GM23338 (cell line): ENCODE measurements around the gene RASA3. TPM values are rescaled to one million over a fixed set of nuclear protein-coding genes. Genes with fewer than 3 reads are reported as not detected.

Source experiments
- ATAC-seq: fragments of 200-7000 bp; cut with Tn5 transposase; 3 replicates; pipeline ENCODE4 v1.9.1; 2020
- DNase-seq: peaks from one replicate; pipeline ENCODE4 v3.0.0-alpha.2; 2015; ENCODE audit warnings: low spot score
- H2AFZ ChIP-seq: fragments of 200-600 bp; sonication (generic); 2 replicates; pipeline ENCODE4 v1.8.0; 2016; ENCODE audit warnings: antibody characterized with exemption, mild to moderate bottlenecking, moderate library complexity
- H3F3A ChIP-seq: fragments of 200-600 bp; sonication (generic); replicated peaks from 2 replicates; pipeline ENCODE4 v1.8.0; 2017; ENCODE audit warnings: antibody characterized with exemption, mixed run types, low read depth
- H3K27ac ChIP-seq: fragments of 200-600 bp; sonication (generic); 2 replicates; pipeline ENCODE4 v1.6.1; 2016; ENCODE audit warnings: low read depth
- H3K27me3 ChIP-seq: fragments of 200-600 bp; sonication (generic); 2 replicates; pipeline ENCODE4 v1.8.0; 2016; ENCODE audit warnings: mild to moderate bottlenecking, mixed run types, moderate library complexity; ENCODE audit not compliant: insufficient read depth
- H3K36me3 ChIP-seq: fragments of 200-600 bp; sonication (generic); 2 replicates; pipeline ENCODE4 v1.8.0; 2016; ENCODE audit warnings: mild to moderate bottlenecking; ENCODE audit not compliant: insufficient read depth
- H3K4me1 ChIP-seq: fragments of 200-600 bp; sonication (generic); 2 replicates; pipeline ENCODE4 v1.8.0; 2016; ENCODE audit warnings: mild to moderate bottlenecking, moderate library complexity; ENCODE audit not compliant: insufficient read depth
- H3K4me2 ChIP-seq: fragments of 200-600 bp; sonication (generic); 2 replicates; pipeline ENCODE4 v1.7.1; 2017; ENCODE audit warnings: mixed run types
- H3K4me3 ChIP-seq: fragments of 200-600 bp; sonication (generic); 2 replicates; pipeline ENCODE4 v1.6.1; 2016; ENCODE audit warnings: mixed run types
- H3K79me2 ChIP-seq: fragments of 200-600 bp; sonication (generic); replicated peaks from 2 replicates; pipeline ENCODE4 v1.8.0; 2017; ENCODE audit warnings: mild to moderate bottlenecking; ENCODE audit not compliant: insufficient read depth
- H3K9me2 ChIP-seq: fragments of 200-600 bp; sonication (generic); 2 replicates; pipeline ENCODE4 v1.8.0; 2017; ENCODE audit not compliant: insufficient read depth
- H4K20me1 ChIP-seq: fragments of 200-600 bp; sonication (generic); replicated peaks from 2 replicates; pipeline ENCODE4 v1.8.0; 2017; ENCODE audit warnings: mild to moderate bottlenecking; ENCODE audit not compliant: insufficient read depth
- H3K27ac Mint-ChIP-seq: 2 replicates; pipeline ENCODE4 v1.8.0; 2020; ENCODE audit warnings: inconsistent platforms, mild to moderate bottlenecking, moderate library complexity, mixed read lengths
- H3K27me3 Mint-ChIP-seq: 3 replicates; pipeline ENCODE4 v1.8.0; 2022; ENCODE audit warnings: low read depth, mild to moderate bottlenecking, moderate library complexity, mixed read lengths, inconsistent platforms; ENCODE audit not compliant: insufficient read depth, poor library complexity
- H3K36me3 Mint-ChIP-seq: 3 replicates; pipeline ENCODE4 v1.8.0; 2021; ENCODE audit warnings: low read depth, mild to moderate bottlenecking, inconsistent platforms, moderate library complexity, mixed read lengths
- H3K4me1 Mint-ChIP-seq: 3 replicates; pipeline ENCODE4 v1.8.0; 2020; ENCODE audit warnings: mild to moderate bottlenecking, inconsistent platforms, mixed read lengths
- H3K4me3 Mint-ChIP-seq: 3 replicates; pipeline ENCODE4 v1.8.0; 2021; ENCODE audit warnings: moderate library complexity, mild to moderate bottlenecking, inconsistent platforms, mixed read lengths
- H3K9me3 Mint-ChIP-seq: 3 replicates; pipeline ENCODE4 v1.8.0; 2020; ENCODE audit warnings: moderate library complexity, mild to moderate bottlenecking, inconsistent platforms, mixed read lengths
- CREB1 ChIP-seq: fragments of 250-450 bp; sonication (Bioruptor Pico); IDR thresholded peaks from 2 replicates; pipeline ENCODE4 v1.5.0; 2020; ENCODE audit warnings: low read depth, mild to moderate bottlenecking, moderate library complexity
- CTCF ChIP-seq, 2 experiments: fragments of 200-600 bp in 1 of 2; sonication (generic) in 1 of 2; conservative IDR thresholded peaks; 2 replicates each; pipeline versions ENCODE4 v1.5.1 to v1.6.1; 2016 to 2017; ENCODE audit warnings: antibody characterized with exemption in 2 of 2, low read depth in 2 of 2, mild to moderate bottlenecking in 2 of 2, moderate library complexity in 1 of 2
- EZH2 ChIP-seq: fragments of 200-600 bp; sonication (generic); IDR thresholded peaks from one replicate; pipeline ENCODE4 v1.8.0; 2017; ENCODE audit warnings: antibody characterized with exemption, mild to moderate bottlenecking, low read depth; ENCODE audit not compliant: unreplicated experiment
- EZH2phosphoT487 ChIP-seq: fragments of 200-600 bp; sonication (generic); IDR thresholded peaks from one replicate; pipeline ENCODE4 v1.8.1; 2018; ENCODE audit warnings: antibody characterized with exemption; ENCODE audit not compliant: unreplicated experiment
- JUNB ChIP-seq: IDR thresholded peaks from one replicate; pipeline ENCODE4 v1.6.1; 2016; ENCODE audit warnings: antibody characterized with exemption; ENCODE audit not compliant: unreplicated experiment
- NANOG ChIP-seq: IDR thresholded peaks from 2 replicates; pipeline ENCODE4 v1.6.1; 2016; ENCODE audit warnings: antibody characterized with exemption, borderline replicate concordance
- POLR2AphosphoS5 ChIP-seq: IDR thresholded peaks from 2 replicates; pipeline ENCODE4 v1.6.1; 2016; ENCODE audit warnings: antibody characterized with exemption, low read depth
- REST ChIP-seq: IDR thresholded peaks from one replicate; pipeline ENCODE4 v1.6.1; 2018; ENCODE audit warnings: antibody characterized with exemption; ENCODE audit not compliant: unreplicated experiment
- STAT1 ChIP-seq: IDR thresholded peaks from one replicate; pipeline ENCODE4 v1.6.1; 2016; ENCODE audit warnings: antibody characterized with exemption; ENCODE audit not compliant: unreplicated experiment
- ZNF114 ChIP-seq: fragments of 250-450 bp; sonication (Bioruptor Pico); IDR thresholded peaks from 2 replicates; pipeline ENCODE4 v1.5.0; 2020; ENCODE audit warnings: mild to moderate bottlenecking, moderate library complexity
- ZNF331 ChIP-seq: fragments of 250-450 bp; sonication (Bioruptor Pico); IDR thresholded peaks from 2 replicates; pipeline ENCODE4 v1.5.0; 2020; ENCODE audit warnings: low read depth, mild to moderate bottlenecking, moderate library complexity
- ZNF462 ChIP-seq: fragments of 250-450 bp; sonication (Bioruptor Pico); IDR thresholded peaks from 2 replicates; pipeline ENCODE4 v1.5.0; 2020; ENCODE audit warnings: mild to moderate bottlenecking, moderate library complexity
- polyA plus RNA-seq: library from polyadenylated mRNA; unstranded; fragments of >200 nt; fragmentation: Nextera tagmentation; extraction: Ambion mirVana; gene quantifications from 2 replicates; pipeline ENCODE4 v1.2.1, GENCODE V29; 2016
- total RNA-seq: library from RNA; depleted of rRNA; stranded (reverse); fragments of >200 nt; shearing (Covaris generic); gene quantifications from 2 replicates; pipeline ENCODE4 v1.2.3, GENCODE V29; 2014
- TF ChIP-seq, protein P1 (sequence below): IDR thresholded peaks from 2 replicates; pipeline ENCODE4 v1.6.1; 2016; ENCODE audit warnings: antibody characterized with exemption

RASA3 gene
- total and polyA plus RNA-seq, 2 experiments from 2014 or later: 11.2 to 20.7 TPM

DNA sequence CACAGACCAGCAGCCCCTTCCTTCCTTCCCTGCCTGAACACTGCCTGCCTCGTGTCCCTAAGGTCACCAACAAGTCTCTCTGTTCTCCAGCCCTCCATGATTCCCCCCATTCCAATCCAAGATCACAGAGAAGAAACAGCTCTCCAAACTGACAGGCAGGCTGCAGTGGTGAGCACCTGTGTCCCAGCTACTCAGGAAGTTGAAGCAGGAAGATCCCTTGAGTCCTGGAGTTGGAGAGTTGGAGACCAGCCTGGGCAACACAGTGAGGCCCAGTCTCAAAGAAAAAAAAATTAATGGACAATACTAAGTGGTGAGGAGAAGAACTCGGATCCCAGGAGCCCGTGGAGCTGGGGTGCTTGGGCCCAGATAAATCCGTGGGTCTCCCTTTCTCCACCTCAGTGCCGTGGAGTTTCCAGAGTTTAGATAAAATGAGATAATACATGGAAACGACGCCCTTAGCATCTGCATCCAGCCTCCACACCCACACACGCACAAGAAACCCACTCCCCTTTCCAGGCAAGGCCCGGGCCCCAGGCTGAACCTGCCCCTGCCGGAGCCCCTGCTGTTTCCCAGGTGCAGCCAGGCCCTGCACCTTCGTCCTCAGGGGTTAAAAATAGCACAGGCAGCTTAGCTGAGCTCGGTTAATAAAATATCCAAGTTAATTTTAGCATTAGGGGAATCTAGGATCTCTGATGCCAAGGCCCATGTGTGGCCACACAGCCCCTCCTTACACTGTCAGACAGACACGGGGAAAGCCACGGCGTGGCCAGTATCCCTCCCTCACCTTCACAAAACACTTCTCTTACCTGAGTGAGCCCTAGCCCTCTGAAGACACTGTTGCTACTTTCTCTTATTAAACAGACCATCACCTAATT, 4.7 kb downstream of the RASA3 start:
- Histone ChIP-seq H4K20me1 (peaks cover 10% of the 10 kb centered on the region), H3K4me2 (no peak overlapping the region)
- H3K27me3 Mint-ChIP-seq: peaks cover 29% of the 10 kb centered on the region

More for the DNA sequence above, 4.7 kb downstream of the RASA3 start:
- TF ChIP-seq ZNF331 (CRISPR knock-in tag): no peak
- TF ChIP-seq ZNF462 (CRISPR knock-in tag): no peak
- TF ChIP-seq EZH2: no peak
- no peak for TF ChIP-seq POLR2AphosphoS5
- TF ChIP-seq EZH2phosphoT487: no peak
- no peak for TF ChIP-seq CTCF (conservative IDR thresholded peaks at IDR 0.05; ENCODE audit: low read depth in 2 of 2)
- TF ChIP-seq REST: no peak
- TF ChIP-seq JUNB: no peak
- no peak for TF ChIP-seq ZNF114 (CRISPR knock-in tag)
- no peak for TF ChIP-seq CREB1 (CRISPR knock-in tag)
- no peak for TF ChIP-seq NANOG
- TF ChIP-seq STAT1: no peak
- TF ChIP-seq, protein P1, sequence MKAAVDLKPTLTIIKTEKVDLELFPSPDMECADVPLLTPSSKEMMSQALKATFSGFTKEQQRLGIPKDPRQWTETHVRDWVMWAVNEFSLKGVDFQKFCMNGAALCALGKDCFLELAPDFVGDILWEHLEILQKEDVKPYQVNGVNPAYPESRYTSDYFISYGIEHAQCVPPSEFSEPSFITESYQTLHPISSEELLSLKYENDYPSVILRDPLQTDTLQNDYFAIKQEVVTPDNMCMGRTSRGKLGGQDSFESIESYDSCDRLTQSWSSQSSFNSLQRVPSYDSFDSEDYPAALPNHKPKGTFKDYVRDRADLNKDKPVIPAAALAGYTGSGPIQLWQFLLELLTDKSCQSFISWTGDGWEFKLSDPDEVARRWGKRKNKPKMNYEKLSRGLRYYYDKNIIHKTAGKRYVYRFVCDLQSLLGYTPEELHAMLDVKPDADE: no peak
- H3K4me3 Mint-ChIP-seq: no peak overlapping the region; the same call in 2 of the 3 replicates
- DNase-seq: no peak
- H3F3A ChIP-seq: 0 out of 2 replicates have a peak, but pooled peaks cover 8% of the 10 kb centered on the region
- peak overlapping the region; percentile 26; the same call in 1 of the 2 replicates for H3K27ac ChIP-seq
- H3K4me1 Mint-ChIP-seq: peaks cover 61% of the 10 kb centered on the region
- H3K27ac Mint-ChIP-seq: peak overlapping the region; percentile 34
- H3K4me3 ChIP-seq: no peak overlapping the region
- ATAC-seq: no peak
- peaks cover 81% of the 10 kb centered on the region for H3K79me2 ChIP-seq
- H3K9me2 ChIP-seq: no peaks in the 10 kb centered on the region
- H3K4me1 ChIP-seq: peaks cover 25% of the 10 kb centered on the region
- H3K27me3 ChIP-seq: peaks cover 5% of the 10 kb centered on the region; the same call in 1 of the 2 replicates
- H3K36me3 Mint-ChIP-seq: no peaks in the 10 kb centered on the region; the same call in 2 of the 3 replicates
- H2AFZ ChIP-seq: no peak overlapping the region
- H3K36me3 ChIP-seq: no peaks in the 10 kb centered on the region
- no peaks in the 10 kb centered on the region; the same call in 1 of the 3 replicates for H3K9me3 Mint-ChIP-seq
